GM19351 (cell line): Measurements from ENCODE around the gene HRH3.

ENCODE experiments used
- ATAC-seq: cut with Tn5 transposase; IDR thresholded peaks from one replicate; pipeline ENCODE4 v1.9.1; 2021; ENCODE audit warnings: mild to moderate bottlenecking, moderate library complexity; ENCODE audit not compliant: unreplicated experiment

HRH3 gene

DNA sequence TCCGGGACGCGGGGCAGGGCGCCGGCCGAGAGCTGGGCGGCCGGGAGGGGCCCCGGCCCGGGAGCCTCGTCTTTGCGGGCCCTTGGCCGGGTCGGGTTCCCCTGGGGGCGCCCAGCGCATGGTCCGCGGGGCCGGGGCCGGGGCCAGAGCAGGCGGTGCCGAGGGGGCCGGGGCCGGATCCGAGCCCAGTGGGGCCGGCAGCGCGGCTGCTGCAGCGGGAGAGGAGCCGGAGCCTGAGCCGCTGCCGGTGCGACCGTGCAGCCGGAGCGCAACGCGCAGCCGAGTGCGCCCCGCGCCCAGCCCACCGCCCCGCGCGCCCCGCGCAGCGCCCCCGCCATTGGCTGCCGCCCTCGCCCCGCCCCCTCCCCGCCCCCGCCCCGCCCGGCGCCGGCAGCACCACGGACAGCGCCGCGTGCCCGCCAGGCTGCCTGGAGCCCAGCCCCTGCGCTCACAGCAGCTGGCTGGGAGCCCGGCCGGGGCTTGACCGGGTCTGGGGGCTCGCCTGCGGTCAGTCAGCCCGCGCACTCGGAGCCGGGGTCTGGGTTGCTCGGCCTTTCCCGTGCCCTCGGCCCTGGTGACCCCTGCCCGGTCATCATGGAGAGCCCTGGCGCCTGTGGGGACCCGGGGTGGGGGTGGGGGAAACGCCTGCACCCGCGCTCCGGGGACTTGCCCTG is at the start of gene HRH3:
Gene HRH3 (minus strand): TSS at position 287 of the 674 bp plus-strand sequence. CDS start 308 bp downstream, outside the sequence.
- ATAC-seq: peak; percentile 43

DNA sequence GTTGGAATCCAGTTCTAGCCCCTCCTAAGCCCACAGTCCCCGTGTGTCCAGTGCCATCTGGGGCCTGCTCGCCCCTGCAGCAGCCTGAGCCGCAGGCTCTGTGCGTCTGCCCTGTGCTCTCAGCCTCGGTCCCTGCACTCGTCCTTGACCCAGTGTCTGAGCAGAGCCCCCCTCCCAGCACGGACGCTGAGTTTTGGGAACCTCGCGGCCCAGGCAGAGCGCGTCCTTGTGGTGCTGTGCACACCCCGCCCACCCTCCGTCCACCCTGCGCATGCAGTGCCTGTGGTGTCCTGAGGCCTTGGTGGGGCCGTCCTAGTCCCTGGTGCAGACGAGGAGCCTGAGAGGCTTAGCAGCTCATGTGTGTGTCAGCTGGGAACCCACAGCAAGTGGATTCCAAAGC is 49.8 kb upstream of the HRH3 start:
- no peak for ATAC-seq

DNA sequence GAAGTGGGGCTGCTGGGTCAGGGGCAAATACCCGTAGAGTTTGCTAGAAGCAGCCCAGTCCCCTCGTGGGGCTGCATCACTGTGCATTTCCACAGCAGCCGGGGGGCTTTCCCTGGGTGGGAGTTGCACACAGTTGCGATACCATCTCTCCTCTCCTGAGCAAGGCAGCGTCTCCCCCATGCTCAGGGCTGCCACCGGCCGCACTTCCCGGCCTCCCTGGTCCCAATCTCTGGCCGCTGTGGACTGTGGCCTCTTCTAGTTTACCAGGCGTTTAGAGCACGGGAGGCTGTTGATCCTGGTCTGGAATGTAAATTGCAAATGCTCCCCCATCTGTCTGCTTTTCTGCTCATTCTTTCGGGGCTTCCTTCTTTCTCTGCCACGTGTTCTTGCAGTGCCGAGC is 49.3 kb upstream of the HRH3 start:
- ATAC-seq: no peak

DNA sequence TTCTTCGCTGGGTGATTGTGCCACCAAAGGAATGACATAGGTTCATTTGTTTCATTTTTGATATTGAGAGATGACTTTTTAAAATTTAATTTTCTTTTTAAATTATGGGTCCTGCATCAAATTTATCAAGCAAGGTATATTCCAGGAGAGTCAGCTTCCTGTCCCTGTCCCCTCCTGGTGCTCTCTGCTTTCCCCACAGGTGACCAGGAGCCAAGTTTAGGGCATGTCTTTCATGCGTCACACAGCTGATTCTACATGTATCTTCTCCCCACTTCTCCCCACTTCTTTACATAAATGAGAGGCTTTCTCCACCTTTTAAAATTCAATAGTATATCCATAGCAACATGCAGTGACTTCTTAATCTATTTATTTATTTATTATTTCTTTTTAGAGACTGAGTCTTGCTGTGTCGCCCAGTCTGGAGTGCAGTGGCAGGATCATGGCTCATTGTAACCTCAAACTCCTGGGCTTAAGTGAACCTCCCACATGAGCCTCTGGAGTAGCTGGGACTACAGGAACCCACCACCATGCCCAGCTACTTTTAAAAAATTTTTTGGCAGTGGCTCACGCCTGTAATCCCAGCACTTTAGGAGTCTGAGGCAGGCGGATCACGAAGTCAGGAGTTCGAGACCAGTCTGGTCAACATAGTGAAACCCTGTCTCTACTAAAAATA is 48.3 kb upstream of the HRH3 start:
- no peak for ATAC-seq

DNA sequence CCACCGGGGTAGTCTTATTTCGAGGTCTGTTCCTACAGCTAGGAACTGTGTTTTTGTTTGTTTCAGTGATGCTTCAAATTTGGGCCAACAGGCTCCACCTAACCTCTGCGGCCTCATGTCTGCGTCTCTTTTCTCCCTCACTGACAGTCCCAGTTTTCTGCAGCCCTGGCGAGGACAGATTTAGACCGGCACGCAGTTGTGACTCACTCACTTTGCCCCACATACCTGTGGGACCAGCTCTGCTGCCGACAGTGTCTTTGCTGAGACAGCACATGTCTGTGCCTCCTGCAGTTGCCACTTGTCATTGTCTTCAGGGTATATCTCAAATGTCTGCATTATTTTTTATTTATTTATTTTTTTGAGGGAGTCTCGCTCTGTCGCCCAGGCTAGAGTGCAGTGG is 47.5 kb upstream of the HRH3 start:
- no peak for ATAC-seq

DNA sequence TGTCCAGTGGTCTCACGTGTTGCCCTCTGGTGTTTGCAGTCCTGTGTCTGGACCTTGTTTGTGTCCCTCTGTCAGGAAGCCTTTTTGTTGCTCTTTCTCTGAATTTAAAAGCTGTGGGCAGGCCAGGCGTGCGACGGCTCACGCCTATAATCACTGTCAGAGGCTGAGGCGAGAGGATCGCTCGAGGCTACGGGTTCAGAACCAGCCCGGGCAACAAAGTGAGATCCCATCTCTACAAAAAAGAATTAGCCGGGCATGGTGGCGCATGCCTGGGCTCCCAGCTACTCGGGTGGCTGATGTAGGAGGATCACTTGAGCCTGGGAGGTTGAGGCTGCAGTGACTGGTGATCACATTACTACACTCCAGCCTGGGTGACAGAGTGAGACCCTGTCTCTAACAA is 46.8 kb upstream of the HRH3 start:
- no peak for ATAC-seq

DNA sequence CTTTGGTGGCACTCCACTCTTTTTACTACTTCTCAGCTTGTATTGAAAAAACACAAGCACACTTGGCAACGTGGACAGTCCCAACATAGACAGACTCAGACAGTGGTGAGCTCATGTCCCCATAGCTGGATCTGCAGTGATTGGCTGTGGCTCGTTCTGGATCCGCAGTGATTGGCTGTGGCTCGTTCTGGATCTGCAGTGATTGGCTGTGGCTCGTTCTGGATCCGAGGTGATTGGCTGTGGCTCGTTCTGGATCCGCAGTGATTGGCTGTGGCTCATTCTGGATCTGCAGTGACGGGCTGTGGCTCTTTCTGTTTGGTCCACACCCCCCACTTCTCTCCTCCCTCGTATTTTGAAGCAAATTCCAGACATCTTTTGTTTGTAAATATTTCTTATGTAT is 46.3 kb upstream of the HRH3 start:
- ATAC-seq: no peak

DNA sequence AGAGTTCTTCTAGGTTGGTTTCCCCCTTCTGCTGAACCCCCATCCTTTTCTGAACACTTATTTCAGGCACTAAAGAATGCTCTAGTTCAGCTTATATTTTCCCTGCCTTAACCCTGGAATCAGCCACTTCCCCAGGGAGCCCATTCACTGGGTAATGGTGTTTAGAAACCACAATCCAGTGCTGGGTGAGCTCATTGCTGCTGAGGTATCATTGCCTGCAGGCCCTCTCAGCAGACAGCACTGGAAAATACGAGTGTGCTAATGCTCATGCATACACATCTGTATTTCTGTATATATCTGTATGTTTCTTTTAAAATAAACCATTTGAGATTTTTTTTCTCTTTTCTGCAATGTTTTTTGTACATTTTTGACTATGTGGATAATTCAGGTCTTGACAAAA is 45.3 kb upstream of the HRH3 start:
- no peak for ATAC-seq

DNA sequence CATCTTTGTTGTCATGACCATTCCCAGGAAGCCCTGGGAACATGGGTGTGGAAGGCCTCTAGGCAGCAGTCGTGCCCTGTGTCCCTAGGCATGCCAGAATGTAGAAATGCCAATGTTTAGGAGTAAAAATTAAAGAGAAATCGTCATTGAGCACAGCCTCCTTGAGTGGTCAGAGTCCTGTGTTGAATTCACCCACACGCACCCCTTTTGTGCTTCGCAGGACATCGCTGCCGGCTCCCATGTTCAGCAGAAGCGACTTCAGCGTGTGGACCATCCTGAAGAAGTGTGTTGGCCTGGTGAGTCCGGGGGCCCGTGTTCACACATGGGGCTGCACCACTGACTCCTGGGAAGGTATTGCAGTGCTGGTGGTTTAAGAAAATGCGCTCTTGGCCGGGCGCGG is 43.3 kb upstream of the HRH3 start:
- ATAC-seq: no peak

DNA sequence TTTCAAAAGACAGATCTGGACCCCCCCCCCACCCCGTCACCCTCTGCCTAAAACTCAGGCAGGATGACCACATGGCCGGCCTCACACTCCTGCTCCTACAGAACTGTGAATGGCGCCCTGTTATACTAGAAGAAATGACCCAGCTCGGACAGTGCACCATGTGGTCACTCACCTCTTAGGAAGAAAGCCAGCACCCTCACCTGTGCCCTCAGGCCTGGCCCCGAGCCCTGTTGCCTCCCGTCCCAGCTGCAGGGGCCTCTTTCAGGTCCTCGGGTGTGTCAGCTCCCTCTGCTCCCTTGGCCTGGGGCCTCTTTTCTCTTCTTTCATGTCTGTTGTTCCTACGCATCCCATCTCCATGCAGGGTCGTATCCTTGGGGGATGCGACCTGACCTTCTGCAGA is 42.0 kb upstream of the HRH3 start:
- no peak for ATAC-seq

DNA sequence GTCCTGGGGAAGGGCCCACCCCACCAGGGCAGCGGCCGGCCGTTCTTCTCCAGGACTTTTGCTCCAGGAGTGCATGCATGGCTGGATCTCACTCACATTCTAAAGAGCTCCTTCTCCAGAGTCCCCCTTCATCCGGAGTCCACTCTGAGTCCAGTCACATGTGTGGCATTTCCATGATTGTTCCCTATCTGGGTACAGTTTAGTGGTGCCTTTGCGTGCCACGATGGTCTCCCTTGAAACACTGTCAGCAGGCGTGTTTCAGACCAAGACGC is 39.2 kb upstream of the HRH3 start:
- ATAC-seq: no peak

DNA sequence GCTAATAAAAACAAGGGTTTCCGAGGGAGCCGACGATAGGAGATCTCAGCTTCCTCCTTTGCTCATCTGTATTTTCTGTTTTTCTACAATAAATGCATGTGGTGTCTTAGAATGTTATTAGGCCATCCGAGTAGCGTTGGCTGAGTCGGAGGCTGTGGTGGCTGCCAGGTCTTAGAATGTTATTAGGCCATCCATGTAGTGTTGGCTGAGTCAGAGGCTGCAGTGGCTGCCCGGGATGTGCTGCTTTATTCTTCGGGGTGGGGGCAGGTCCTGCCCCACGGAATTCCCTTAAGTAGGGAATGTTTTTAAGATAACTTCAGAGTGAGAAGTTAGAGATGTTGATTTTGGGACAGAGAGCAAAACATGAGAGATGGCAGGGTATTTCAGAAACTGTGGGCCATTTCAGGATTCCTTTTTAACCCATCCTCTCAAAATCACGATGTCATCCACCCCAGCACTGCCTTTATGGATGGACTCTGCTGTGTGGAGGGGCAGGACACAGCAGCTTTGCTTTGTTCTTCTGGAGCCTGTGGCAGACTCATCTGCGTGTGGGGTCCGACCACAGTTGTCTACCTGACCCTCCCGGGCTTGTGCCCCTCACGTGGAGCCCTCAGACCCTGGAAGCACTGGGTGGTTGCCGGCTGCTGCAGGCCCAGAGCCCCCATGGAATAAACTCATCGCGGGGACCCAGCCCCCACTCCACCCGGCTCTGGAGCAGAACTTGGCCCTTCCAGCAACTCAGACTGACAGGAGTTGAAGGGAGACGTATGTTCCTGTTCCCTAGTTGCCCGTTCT is 38.6 kb upstream of the HRH3 start:
- no peak for ATAC-seq

DNA sequence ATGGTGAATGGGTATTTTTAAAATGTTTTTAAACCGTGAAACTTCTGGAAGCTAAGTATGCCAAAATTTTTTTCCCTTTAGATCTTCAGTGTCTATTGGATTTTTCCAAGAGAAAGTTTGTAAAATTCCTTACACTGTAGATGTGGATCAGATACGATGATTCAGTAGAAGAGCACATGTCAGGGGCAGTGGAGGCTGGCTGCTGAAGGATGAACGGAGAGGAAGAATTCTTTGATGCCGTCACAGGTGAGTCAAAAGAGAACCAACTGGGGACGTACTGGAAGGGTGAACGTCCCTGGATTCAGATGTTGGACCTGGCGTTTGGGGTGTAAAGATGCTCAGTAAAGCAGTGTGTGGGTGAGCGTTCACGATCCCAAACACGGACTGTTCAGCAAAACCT is 35.9 kb upstream of the HRH3 start:
- ATAC-seq: no peak

DNA sequence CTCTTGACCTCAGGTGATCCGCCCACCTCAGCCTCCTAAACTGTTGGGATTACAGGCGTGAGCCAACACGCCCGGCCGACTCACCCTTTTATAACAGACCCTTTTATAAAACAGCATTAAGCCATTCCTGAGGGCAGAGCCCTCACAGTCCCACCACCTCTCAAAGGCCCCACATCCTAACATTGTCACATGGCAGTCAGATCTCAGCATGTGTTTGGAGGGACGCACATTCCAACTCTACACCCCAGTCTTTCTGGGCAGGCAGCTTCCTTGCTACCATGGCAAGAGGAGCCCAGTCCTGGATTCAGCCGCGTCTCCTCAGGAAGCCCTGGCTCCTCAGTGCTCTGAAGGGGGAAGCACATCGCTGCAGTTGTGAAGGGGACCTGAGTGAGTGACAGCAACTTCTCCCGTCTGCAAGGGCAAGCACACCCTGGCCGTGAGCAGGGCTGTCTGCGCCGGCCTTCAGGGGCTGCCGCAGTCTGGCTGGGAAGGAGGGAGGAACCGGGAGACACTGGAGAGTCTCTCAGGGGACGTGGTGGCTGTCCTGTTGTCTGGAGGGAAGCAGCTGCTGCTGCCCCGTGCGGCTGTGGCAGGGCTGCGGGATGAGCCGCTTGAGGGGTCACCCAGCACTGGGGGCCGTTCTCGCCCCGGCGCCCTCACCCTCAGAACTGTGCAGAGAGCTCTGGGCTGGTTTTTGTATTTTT is 34.1 kb upstream of the HRH3 start:
- no peak for ATAC-seq

DNA sequence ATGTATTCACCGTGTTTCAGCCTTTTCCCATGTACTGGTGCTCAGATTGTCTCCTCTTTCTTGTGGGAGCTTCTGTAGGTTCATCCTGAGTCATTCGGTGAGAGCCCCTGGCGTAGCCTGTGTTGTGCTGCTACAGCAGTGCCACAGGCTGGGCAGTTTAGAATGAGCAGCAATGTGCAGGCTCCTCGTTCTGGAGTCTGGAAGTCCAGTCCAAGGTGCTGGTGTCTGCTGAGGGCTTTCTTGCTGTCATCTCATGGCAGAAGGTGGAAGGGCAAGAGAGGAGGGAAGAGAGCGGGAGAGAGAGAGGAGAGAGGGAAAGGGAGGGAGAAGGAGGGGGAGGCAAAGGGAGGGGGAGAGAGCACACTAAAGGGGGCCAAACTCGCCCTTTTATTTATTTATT is 33.3 kb upstream of the HRH3 start:
- ATAC-seq: no peak

DNA sequence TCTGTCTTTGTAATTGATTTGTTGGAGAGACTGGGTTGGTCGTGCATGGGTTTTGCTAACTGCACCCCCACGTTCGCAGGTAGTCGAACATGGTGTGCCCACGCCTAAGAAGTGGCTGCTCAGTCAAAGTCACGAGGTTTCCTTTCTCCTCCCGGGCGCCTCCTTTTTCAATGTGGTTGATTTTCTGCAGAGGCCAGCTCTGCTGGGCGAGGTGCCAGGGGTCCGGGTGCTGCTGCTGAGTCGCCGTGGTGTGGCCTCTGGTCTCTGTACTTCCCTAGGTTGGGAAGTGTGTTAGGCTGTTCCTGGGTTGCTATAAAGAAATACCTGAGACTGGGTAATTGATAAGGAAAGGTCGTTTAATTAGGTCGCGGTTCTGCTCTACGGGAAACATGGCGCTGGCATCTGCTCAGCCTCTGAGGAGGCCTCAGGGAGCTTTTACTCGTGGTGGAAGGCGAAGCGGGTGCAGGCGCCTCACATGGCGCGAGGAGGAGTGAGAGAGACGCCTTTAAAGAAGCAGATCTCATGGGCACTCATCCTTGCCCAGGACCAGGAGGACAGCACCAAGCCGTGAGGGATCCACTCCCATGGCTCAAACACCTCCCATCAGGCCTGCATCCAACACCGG is 32.4 kb upstream of the HRH3 start:
- ATAC-seq: no peak

DNA sequence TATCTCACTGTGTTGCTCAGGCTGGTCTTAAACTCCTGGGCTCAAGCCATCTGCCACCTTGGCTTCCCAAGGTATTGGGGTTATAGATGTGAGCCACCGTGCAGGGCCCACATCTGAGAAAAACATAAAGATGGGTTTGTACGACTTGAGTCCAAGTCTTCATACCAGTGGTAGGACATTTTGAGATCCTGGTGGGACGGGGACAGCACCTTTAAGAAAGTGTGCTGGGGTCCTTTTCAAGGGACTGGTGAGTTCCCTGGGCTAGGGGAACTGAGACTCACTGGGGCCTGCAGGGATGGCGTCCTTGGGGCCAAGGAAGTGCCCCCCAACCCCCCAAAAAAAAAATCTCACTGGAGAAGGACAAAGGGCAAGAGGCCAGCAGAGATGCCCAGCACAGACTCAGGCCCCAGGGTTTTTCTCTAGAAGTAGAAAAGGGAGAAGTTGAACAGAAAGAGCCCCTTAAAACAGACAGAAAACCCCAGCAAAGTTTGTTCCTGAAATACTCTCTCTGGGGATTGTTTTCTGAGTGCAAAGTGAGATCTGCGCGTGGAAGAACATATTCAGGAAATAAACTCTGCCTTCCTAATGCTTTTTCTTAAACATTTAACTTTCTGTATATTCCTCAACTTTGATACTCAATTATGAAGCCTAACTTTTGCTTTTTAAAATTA is 28.9 kb upstream of the HRH3 start:
- no peak for ATAC-seq

DNA sequence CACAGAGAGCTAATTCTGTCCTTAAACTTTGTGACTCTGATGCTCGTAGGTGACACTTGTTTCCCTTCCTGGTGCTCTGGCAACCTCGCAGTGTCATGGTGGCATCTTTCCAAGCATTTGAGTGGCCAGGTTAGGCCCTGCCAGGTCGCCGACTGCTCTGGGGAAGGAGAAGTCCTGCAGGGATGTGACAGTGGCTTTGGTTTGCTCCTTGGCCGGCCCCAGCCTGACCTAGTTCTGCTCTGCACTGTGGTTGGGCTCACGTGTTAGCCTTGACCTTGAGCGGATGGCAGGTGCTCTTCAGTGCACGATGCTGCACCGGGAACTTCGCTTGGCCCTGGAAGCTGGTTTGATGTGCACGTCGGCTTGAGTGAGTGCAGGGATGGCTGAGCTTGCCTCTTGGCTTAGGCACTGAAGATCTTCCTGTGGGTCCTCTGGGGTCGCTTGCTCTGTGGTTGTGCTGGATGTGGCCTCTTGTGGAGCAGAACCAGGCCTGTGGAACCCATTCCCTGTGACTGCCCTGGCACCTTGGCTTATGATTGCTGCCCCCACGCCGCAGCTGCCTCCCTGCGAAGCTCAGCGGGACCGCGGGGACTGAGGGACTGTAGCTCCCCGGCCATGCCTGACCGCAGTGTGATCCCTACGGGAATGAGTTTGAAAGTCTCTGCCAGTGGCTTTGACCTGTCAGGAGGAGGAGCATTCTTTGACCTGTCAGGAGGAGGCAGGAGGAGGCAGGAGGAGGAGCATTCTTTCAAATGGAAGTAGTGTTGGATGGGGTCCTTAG is 27.0 kb upstream of the HRH3 start:
- ATAC-seq: no peak

DNA sequence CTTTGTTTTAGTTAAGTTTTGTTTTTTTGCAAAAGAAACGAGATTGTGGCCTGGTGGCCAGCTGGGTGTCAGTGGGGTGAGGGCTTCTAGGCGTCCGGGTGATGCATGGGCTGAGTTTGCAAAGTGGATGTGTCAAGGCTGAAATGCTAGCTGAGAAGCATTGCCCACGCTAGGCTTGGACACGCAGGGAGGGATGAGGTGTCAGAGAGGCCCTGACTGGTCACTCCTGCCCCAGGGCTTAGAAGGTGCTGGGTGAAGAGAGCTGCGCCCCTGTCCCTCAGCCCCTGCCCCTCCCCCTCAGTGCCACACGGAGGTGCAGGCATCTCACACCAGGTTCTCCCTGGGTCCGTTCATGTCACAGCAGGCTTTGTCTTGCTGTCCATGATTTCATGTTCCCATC is 26.4 kb upstream of the HRH3 start:
- ATAC-seq: no peak

DNA sequence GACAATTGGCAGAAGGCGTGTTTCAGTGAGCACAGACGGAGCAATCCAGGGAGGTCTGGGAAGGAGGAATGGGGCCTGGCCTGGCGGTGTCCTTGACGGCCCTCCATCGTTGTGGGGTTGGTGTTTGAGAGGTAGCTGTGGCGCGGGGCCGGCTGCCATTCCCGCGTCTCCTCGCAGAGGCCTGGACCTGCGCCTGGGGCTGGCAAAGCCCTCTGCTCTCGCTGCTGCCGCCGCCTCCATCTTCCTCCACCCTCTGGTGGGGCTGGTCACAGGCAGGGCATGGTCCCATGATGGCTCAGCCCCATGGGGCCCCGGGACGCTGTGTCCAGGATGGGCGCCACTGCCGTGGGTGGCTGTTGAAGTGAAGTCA is 25.8 kb upstream of the HRH3 start:
- no peak for ATAC-seq
